Peyer's patch (tissue), 4 donors: ENCODE measurements around the gene FEN1. TPM values are rescaled to one million over a fixed set of nuclear protein-coding genes. Genes with fewer than 3 reads are reported as not detected.

Experiments
- DNase-seq, 3 donors: peaks; one replicate each; pipeline ENCODE4 v3.0.0-alpha.2; 2017 to 2019
- H3K27ac ChIP-seq, 4 donors: fragments of 200-600 bp; sonication (generic); one replicate each; pipeline ENCODE4 v1.5.1; 2016 to 2019
- H3K27me3 ChIP-seq, 2 donors: fragments of 200-600 bp; sonication (generic); one replicate each; pipeline ENCODE4 v1.5.1; 2019
- H3K36me3 ChIP-seq, 3 donors: fragments of 200-600 bp; sonication (generic); one replicate each; pipeline ENCODE4 v1.5.1; 2016 to 2019
- H3K4me1 ChIP-seq, 4 donors: fragments of 200-600 bp; sonication (generic); one replicate each; pipeline ENCODE4 v1.5.1; 2016 to 2019
- H3K4me3 ChIP-seq, 4 donors: fragments of 200-600 bp; sonication (generic); 1 replicate in 3 of 4; 2 replicates in 1 of 4; pipeline ENCODE4 v1.5.1; 2016 to 2019; ENCODE audit warnings: mild to moderate bottlenecking in 1 of 4
- H3K9me3 ChIP-seq, 4 donors: fragments of 200-600 bp; sonication (generic); one replicate each; pipeline ENCODE4 v1.5.1; 2016 to 2019; ENCODE audit warnings: mild to moderate bottlenecking in 1 of 4
- CTCF ChIP-seq, 6 experiments: fragments of 450-650 bp in 4 of 6; fragments of 200-600 bp in 2 of 6; sonication (generic) in 1 of 6; IDR thresholded peaks; one replicate each; pipeline ENCODE4 v1.5.1; 2017 to 2019; ENCODE audit warnings: antibody characterized with exemption in 6 of 6, mild to moderate bottlenecking in 3 of 6, moderate library complexity in 1 of 6
- POLR2A ChIP-seq, 2 donors: fragments of 450-650 bp; IDR thresholded peaks; one replicate each; pipeline ENCODE4 v1.5.1; 2017; ENCODE audit warnings: antibody characterized with exemption in 2 of 2, mild to moderate bottlenecking in 2 of 2, moderate library complexity in 2 of 2
- total RNA-seq, 4 donors: library from RNA; depleted of rRNA; stranded (reverse); fragments of >200 nt; gene quantifications; one replicate each; pipeline ENCODE4 v1.1.0, GENCODE V29; 2016

The FEN1 gene
- total RNA-seq, 4 donors from 2014 or later = 4.3 to 33.0 (median 8.8) TPM

DNA sequence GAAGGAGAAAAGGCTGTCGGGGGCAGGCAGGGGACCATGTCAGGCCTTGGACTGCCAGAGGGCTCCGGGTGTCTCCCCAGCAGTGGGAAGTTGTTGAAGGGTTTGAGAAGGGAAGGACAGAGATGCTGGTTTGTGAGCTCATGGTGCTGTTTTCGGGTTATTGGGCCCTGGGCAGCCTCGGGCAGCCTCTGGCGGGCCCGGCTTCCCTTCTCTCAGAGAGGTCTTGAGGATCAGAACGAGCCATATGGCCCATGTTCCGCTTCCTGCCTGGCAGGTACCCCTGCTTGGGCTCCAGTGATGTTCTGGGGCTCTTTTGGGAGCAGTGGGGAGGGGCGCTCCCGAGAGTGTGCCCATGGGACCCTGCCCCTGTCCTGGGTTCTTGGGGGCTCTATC is 30.5 kb upstream of the FEN1 start:
- H3K4me1 ChIP-seq = peaks cover 0 to 12% (median 0%) of the 10 kb centered on the region in 4 donors
- no peaks in the 10 kb centered on the region for H3K36me3 ChIP-seq
- no peaks in the 10 kb centered on the region for H3K9me3 ChIP-seq
- no peak overlapping the region for H3K4me3 ChIP-seq
- DNase-seq = no peak
- no peaks in the 10 kb centered on the region for H3K27me3 ChIP-seq
- H3K27ac ChIP-seq = no peak overlapping the region
- no peak for TF ChIP-seq POLR2A (IDR thresholded peaks at IDR 0.05)
- no peak for TF ChIP-seq CTCF (IDR thresholded peaks at IDR 0.05)

GRCh38 chr11:61762798-61763197 is 29.9 kb upstream of the FEN1 start:
- DNase-seq = no peak
- Histone ChIP-seq H3K36me3 (no peaks in the 10 kb centered on the region), H3K4me3 (no peak overlapping the region), H3K9me3 (no peaks in the 10 kb centered on the region), H3K4me1 (peaks cover 0 to 6% (median 0%) of the 10 kb centered on the region in 4 donors), H3K27me3 (no peaks in the 10 kb centered on the region), H3K27ac (no peak overlapping the region)
- TF ChIP-seq POLR2A (IDR thresholded peaks at IDR 0.05) (no peak), CTCF (IDR thresholded peaks at IDR 0.05) (no peak)

- no peaks in the 10 kb centered on the region for H3K27me3 ChIP-seq
- H3K9me3 ChIP-seq = no peaks in the 10 kb centered on the region
- TF ChIP-seq POLR2A (IDR thresholded peaks at IDR 0.05) (no peak), CTCF (IDR thresholded peaks at IDR 0.05) (no peak)
- H3K4me1 ChIP-seq = no peaks in the 10 kb centered on the region
- H3K36me3 ChIP-seq = no peaks in the 10 kb centered on the region
- H3K27ac ChIP-seq = no peak overlapping the region
- DNase-seq = no peak
- no peak overlapping the region for H3K4me3 ChIP-seq
These were observed 28.6 kb upstream of the FEN1 start for GRCh38 chr11:61763930-61764605.

GRCh38 chr11:61764606-61765260 is 28.0 kb upstream of the FEN1 start:
- Histone ChIP-seq H3K36me3 (no peaks in the 10 kb centered on the region), H3K4me3 (no peak overlapping the region), H3K4me1 (no peaks in the 10 kb centered on the region), H3K27ac (no peak overlapping the region), H3K9me3 (no peaks in the 10 kb centered on the region), H3K27me3 (no peaks in the 10 kb centered on the region)
- TF ChIP-seq CTCF (IDR thresholded peaks at IDR 0.05) (no peak), POLR2A (IDR thresholded peaks at IDR 0.05) (no peak)
- no peak for DNase-seq

DNA sequence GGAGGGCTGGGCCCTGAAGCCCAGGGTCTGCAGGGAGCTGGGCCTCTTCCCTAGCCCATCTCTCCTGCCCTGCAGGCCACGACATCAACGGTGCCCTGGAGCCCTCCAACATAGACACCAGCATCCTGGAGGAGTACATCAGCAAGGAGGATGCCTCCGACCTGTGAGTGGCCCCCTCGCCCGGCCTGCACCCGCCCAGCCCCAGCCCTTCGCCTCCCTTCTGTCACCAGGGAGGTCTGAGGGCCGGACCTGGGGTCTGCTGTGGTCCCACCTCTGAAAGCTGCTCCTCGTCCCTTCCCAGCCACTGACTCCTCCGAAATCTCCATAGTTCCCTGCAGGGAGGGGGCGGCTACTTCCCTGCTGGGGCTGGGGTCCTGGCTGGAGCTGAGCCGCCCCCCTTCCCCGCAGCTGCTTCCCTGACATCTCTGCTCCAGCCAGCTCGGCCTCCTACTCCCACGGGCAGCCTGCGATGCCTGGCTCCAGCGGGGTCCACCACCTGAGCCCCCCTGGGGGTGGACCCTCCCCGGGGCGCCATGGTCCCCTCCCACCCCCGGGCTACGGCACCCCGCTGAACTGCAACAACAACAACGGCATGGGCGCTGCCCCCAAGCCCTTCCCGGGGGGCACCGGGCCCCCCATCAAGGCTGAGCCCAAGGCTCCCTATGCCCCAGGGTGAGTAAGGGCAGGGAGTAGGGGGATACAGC is 27.0 kb upstream of the FEN1 start:
- Histone ChIP-seq H3K4me3 (no peak overlapping the region), H3K36me3 (no peaks in the 10 kb centered on the region), H3K4me1 (no peaks in the 10 kb centered on the region), H3K27me3 (no peaks in the 10 kb centered on the region), H3K9me3 (no peaks in the 10 kb centered on the region), H3K27ac (no peak overlapping the region)
- DNase-seq = no peak
- TF ChIP-seq CTCF (IDR thresholded peaks at IDR 0.05) = no peak
- no peak for TF ChIP-seq POLR2A (IDR thresholded peaks at IDR 0.05)
